Measurements from ENCODE around the gene COL8A2.

COL8A2 gene

DNA sequence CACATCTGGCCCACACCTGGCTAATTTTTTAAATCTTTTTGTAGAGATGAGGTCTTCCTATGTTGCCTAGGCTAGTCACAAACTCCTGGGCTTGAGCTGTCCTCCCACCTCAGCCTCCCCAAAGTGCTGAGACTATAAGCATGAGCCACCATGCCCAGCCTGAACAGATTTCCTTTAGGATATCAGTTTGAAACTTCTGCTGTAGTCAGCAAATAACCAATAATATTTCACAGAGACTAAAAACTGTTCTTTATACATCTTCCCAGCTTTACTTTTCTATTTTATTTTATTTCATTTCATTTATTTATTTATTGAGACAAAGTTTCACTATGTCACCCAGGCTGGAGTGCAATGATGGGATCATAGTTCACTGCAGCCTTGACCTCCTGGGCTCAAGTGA is 71.0 kb downstream of the COL8A2 start:
- Mint-ChIP-seq H3K4me1 (ENCODE audit: low read depth in 2 of 2) (no peaks in the 10 kb centered on the region), H3K4me3 (no peak overlapping the region)

DNA sequence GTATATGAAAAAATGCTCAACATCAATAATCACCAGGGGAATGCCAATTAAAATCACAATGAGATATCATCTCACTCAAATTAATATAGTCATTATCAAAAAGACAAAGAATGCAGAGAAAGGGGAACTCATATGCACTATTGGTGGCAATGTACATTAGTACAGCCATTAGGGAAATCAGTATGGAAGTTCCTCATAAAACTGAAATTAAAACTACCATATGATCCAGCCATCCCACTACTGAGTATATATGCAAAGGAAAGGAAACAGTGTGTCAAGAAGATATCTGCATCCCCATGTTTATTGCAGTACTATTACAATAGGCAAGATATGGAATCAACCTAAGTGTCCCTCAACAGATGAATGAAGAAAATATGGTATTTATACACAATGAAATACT is 73.2 kb downstream of the COL8A2 start:
- no peak overlapping the region for H3K4me3 Mint-ChIP-seq
- H3K27ac Mint-ChIP-seq = no peak overlapping the region
- peaks cover 21% of the 10 kb centered on the region for H3K36me3 Mint-ChIP-seq (ENCODE audit: insufficient read depth)
- no peaks in the 10 kb centered on the region for H3K4me1 Mint-ChIP-seq (ENCODE audit: low read depth in 2 of 2)
- no peak for ATAC-seq (replicated peaks)
- H3K9me3 Mint-ChIP-seq = peaks cover 0 to 1% of the 10 kb centered on the region in 2 donors
- DNase-seq = no peak
- H3K27me3 Mint-ChIP-seq = no peaks in the 10 kb centered on the region

More for the DNA sequence above, 71.0 kb downstream of the COL8A2 start:
- peaks cover 24% of the 10 kb centered on the region for H3K36me3 Mint-ChIP-seq (ENCODE audit: insufficient read depth)
- no peaks in the 10 kb centered on the region for H3K27me3 Mint-ChIP-seq
- DNase-seq (no peak), ATAC-seq (replicated peaks) (no peak)
- H3K27ac Mint-ChIP-seq = no peak overlapping the region
- H3K9me3 Mint-ChIP-seq = no peaks in the 10 kb centered on the region

All from effector memory CD8-positive, alpha-beta T cell (primary cell).